GM18520 (cell line): ENCODE data around the gene KCNA3.
"Not testable (repeated sequence)": the region's sequence is repeated elsewhere in the genome, so short reads cannot be mapped to it uniquely, and the experiment has no call there.

ENCODE experiments used
- ATAC-seq: cut with Tn5 transposase; IDR thresholded peaks from one replicate; pipeline ENCODE4 v1.9.1; 2021; ENCODE audit not compliant: unreplicated experiment

KCNA3 gene

GRCh38 chr1:110680036-110680735 is 5.4 kb upstream of the KCNA3 start:
- ATAC-seq: no peak

- ATAC-seq: no peak
Observed at GRCh38 chr1:110677526-110677925, 2.8 kb upstream of the KCNA3 start.

GRCh38 chr1:110676970-110677369 is 2.2 kb upstream of the KCNA3 start:
- ATAC-seq: no peak

- ATAC-seq: no peak
Observed at GRCh38 chr1:110675060-110675791, 486 bp upstream of the KCNA3 start.

- ATAC-seq: no peak
Observed at GRCh38 chr1:110673805-110674336, 869 bp downstream of the KCNA3 start.

- no peak for ATAC-seq
Observed at GRCh38 chr1:110673197-110673701, 1.5 kb downstream of the KCNA3 start.

GRCh38 chr1:110672753-110673108 is 2.0 kb downstream of the KCNA3 start:
- peak; percentile 33 for ATAC-seq

GRCh38 chr1:110672001-110672752 is 2.6 kb downstream of the KCNA3 start:
- no peak for ATAC-seq

- ATAC-seq: no peak
Observed at GRCh38 chr1:110671361-110671760, 3.4 kb downstream of the KCNA3 start.

GRCh38 chr1:110668549-110668948 is 6.2 kb downstream of the KCNA3 start:
- ATAC-seq: no peak

- no peak for ATAC-seq
Observed at GRCh38 chr1:110667776-110668175, 7.0 kb downstream of the KCNA3 start.

GRCh38 chr1:110663241-110663640 is 11.5 kb downstream of the KCNA3 start:
- no peak for ATAC-seq

GRCh38 chr1:110659559-110659958 is 15.2 kb downstream of the KCNA3 start:
- ATAC-seq: not testable (repeated sequence)

GRCh38 chr1:110657351-110657750 is 17.4 kb downstream of the KCNA3 start:
- ATAC-seq: no peak

GRCh38 chr1:110650609-110651008 is 24.1 kb downstream of the KCNA3 start:
- no peak for ATAC-seq

- no peak for ATAC-seq
Observed at GRCh38 chr1:110648417-110648816, 26.3 kb downstream of the KCNA3 start.

- no peak for ATAC-seq
Observed at GRCh38 chr1:110647254-110647891, 27.4 kb downstream of the KCNA3 start.

GRCh38 chr1:110645821-110646735 is 28.7 kb downstream of the KCNA3 start:
- ATAC-seq: no peak

- ATAC-seq: no peak
Observed at GRCh38 chr1:110645211-110645610, 29.5 kb downstream of the KCNA3 start.
